Transverse colon (tissue), 4 donors: Measurements from ENCODE around the gene SNX32. TPM values are rescaled to one million over a fixed set of nuclear protein-coding genes. Genes with fewer than 3 reads are reported as not detected.

Experiments used
- DNase-seq: peaks from one replicate; pipeline ENCODE4 v3.0.0-alpha.2; 2019
- H3K27ac ChIP-seq, 4 donors: fragments of 200-600 bp; sonication (generic); 2 replicates each; pipeline ENCODE4 v1.5.1; 2016 to 2018; ENCODE audit warnings: inconsistent platforms in 4 of 4
- H3K27me3 ChIP-seq: fragments of 200-600 bp; sonication (generic); 2 replicates; pipeline ENCODE4 v1.5.1; 2017; ENCODE audit warnings: inconsistent platforms
- H3K36me3 ChIP-seq, 4 donors: fragments of 200-600 bp; sonication (generic); 2 replicates each; pipeline ENCODE4 v1.5.1; 2017 to 2019; ENCODE audit warnings: inconsistent platforms in 4 of 4
- H3K4me1 ChIP-seq, 4 donors: fragments of 200-600 bp; sonication (generic); 2 replicates each; pipeline ENCODE4 v1.5.1; 2017 to 2020; ENCODE audit warnings: inconsistent platforms in 4 of 4
- H3K4me3 ChIP-seq, 4 donors: fragments of 200-600 bp; sonication (generic); 1 replicate in 1 of 4; 2 replicates in 3 of 4; pipeline versions ENCODE4 v1.5.1 to v1.6.1; 2017 to 2019; ENCODE audit warnings: inconsistent platforms in 4 of 4
- H3K9me3 ChIP-seq, 2 donors: fragments of 200-600 bp; sonication (generic); 2 replicates each; pipeline ENCODE4 v1.5.1; 2017 to 2019; ENCODE audit warnings: inconsistent platforms in 2 of 2
- EP300 ChIP-seq: sonication (generic); formaldehyde crosslinking; IDR thresholded peaks from one replicate; pipeline ENCODE4 v1.6.1; 2017; ENCODE audit warnings: antibody characterized with exemption, low read depth
- POLR2A ChIP-seq: fragments of 450-650 bp; IDR thresholded peaks from one replicate; pipeline ENCODE4 v1.6.1; 2016; ENCODE audit warnings: antibody characterized with exemption, mild to moderate bottlenecking, moderate library complexity
- POLR2AphosphoS5 ChIP-seq, 3 donors: sonication (generic); formaldehyde crosslinking; IDR thresholded peaks; one replicate each; pipeline ENCODE4 v1.6.1; 2016; ENCODE audit warnings: antibody characterized with exemption in 3 of 3
- WGBS, 2 donors: methylation state at CpG; one replicate each; pipeline ENCODE4 v1.1.5; 2018; ENCODE audit warnings: low coverage in 1 of 2; 5-methylcytosine and 5-hydroxymethylcytosine counted together
- in situ Hi-C, 4 donors: fragments of 200-750 bp; cut with MboI; loops; one replicate each; pipeline versions ENCODE4 v1.15.0 to v1.15.1; 2017; ENCODE audit warnings: low sequenced_read_pairs in 3 of 4, low pct_ligation_motif_present in 1 of 4, low pct_unique_long_range_greater_than_20kb in 1 of 4
- intact Hi-C: fragments of 100-400 bp; cut with DNase I; formaldehyde crosslinking; loops from one replicate; pipeline ENCODE4 v1.15.1; 2023; ENCODE audit warnings: low total_unique reads
- total RNA-seq, 4 donors: library from RNA; depleted of rRNA; stranded (reverse); fragments of >200 nt; gene quantifications; one replicate each; pipeline ENCODE4 v1.1.0, GENCODE V29; 2016
- TF ChIP-seq, protein P1 (sequence below), 5 experiments: fragments of 200-600 bp in 3 of 5; fragments of 450-650 bp in 2 of 5; sonication (generic) in 3 of 5; IDR thresholded peaks; 1 replicate in 2 of 5; 2 replicates in 3 of 5; pipeline ENCODE4 v1.5.1; 2016 to 2017; ENCODE audit warnings: antibody characterized with exemption in 5 of 5, inconsistent platforms in 3 of 5, mild to moderate bottlenecking in 2 of 5, moderate library complexity in 1 of 5

The SNX32 gene
- total RNA-seq, 4 donors from 2014 or later, result 0.60 to 10.0 (median 1.6) TPM; not detected in 1

DNA sequence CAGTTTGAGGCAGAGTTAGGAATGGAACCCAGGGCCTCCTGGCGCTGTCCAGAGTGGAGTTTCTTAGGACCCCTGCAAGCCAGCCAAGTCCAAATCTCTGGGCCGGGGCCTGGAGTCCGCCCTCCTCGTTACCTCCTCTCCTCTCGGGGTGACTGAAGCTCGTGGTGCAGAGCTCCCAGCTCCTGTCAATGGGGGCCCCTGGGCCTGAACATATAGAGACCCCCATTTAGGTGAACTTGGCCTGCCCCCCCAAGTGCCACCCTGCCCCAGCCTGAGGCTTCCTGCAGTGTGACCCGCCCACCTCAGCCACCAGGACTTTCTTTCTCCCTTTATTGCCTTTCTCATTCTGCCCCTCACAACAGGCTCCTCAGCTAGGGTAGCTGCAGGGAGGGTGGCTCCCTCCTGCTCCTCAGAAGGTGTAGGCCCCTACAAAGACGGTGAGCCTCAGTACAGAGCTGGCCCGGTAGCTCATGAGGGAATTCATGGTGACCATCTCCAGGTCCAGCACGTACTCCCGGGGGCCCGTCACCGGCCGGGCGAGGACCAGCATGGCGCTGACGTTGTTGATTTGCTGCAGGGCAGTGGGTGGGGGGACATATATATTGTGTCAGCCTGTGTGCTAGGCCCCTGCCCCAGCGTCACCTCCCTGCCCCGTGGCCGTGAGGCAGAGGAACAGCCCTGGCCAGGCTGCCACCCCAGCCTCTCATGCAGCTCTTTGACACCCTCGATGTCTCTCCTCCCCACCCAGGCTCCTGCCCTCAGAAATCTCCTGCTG, 32.9 kb downstream of the SNX32 start:
- 80 to 100% methylated on average over 1 to 21 of the region's 21 CpGs for WGBS, 2 donors
- TF ChIP-seq POLR2A, result no peak
- TF ChIP-seq POLR2AphosphoS5 (IDR thresholded peaks at IDR 0.05), result no peak
- TF ChIP-seq EP300, result no peak
- TF ChIP-seq, protein P1, sequence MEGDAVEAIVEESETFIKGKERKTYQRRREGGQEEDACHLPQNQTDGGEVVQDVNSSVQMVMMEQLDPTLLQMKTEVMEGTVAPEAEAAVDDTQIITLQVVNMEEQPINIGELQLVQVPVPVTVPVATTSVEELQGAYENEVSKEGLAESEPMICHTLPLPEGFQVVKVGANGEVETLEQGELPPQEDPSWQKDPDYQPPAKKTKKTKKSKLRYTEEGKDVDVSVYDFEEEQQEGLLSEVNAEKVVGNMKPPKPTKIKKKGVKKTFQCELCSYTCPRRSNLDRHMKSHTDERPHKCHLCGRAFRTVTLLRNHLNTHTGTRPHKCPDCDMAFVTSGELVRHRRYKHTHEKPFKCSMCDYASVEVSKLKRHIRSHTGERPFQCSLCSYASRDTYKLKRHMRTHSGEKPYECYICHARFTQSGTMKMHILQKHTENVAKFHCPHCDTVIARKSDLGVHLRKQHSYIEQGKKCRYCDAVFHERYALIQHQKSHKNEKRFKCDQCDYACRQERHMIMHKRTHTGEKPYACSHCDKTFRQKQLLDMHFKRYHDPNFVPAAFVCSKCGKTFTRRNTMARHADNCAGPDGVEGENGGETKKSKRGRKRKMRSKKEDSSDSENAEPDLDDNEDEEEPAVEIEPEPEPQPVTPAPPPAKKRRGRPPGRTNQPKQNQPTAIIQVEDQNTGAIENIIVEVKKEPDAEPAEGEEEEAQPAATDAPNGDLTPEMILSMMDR (IDR thresholded peaks at IDR 0.05), result no peak
- Histone ChIP-seq H3K27ac (no peak overlapping the region), H3K9me3 (no peaks in the 10 kb centered on the region), H3K4me3 (no peak overlapping the region), H3K27me3 (no peaks in the 10 kb centered on the region), H3K4me1 (peaks cover 7 to 25% (median 20%) of the 10 kb centered on the region in 4 donors), H3K36me3 (peaks cover 0 to 24% (median 10%) of the 10 kb centered on the region in 4 donors)
- intact Hi-C loops (no loop called here), in situ Hi-C loops (no loop called here)
- no peak for DNase-seq

DNA sequence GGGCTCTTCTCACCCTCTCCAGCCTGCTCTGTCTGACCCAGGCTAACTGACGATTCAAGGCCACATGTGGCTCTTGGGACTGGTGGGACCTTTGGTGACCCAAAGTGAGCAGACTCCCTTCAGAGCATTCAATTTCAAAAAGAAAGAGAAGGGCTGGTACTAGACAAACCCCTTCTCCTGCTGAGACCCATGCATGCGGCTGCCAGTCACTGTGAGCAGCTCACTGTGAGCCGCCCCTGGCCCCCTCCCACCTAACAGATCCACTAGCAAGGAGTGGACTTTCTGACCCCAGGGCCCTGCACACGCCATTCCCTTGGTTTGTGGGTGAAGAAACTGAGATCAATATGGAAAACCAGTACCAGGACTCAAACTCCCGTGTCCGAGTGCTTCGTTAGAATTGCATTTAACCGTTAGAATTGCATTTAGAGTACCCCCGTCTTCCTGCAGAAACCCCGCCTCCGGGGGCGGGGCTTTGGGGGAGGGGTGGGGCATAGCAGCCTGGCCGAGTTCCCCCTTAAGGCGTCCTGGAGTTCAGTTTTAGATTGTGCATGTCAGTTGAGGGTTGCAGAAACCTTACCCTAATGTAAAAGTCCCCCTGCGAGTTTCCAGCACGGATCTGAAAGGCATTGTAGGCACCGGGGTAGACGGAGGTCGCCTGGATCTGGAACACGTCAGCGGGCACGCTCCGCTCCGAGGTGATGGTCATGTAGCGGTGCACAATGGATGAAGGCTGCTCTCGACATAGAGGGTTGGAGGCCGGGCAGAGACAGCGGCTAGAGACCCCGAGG, 33.7 kb downstream of the SNX32 start:
- TF ChIP-seq, protein P1 (IDR thresholded peaks at IDR 0.05), result no peak
- TF ChIP-seq EP300, result no peak
- TF ChIP-seq POLR2AphosphoS5 (IDR thresholded peaks at IDR 0.05), result no peak
- TF ChIP-seq POLR2A, result no peak
- Histone ChIP-seq H3K4me1 (peaks cover 3 to 23% (median 15%) of the 10 kb centered on the region in 4 donors), H3K27me3 (no peaks in the 10 kb centered on the region), H3K36me3 (peaks cover 0 to 20% (median 9%) of the 10 kb centered on the region in 4 donors), H3K27ac (no peak overlapping the region), H3K4me3 (no peak overlapping the region), H3K9me3 (no peaks in the 10 kb centered on the region)
- WGBS, 2 donors, result 74 to 91% methylated on average over 11 to 28 of the region's 29 CpGs
- intact Hi-C loops, result no loop called here
- in situ Hi-C loops, result no loop called here
- no peak for DNase-seq

DNA sequence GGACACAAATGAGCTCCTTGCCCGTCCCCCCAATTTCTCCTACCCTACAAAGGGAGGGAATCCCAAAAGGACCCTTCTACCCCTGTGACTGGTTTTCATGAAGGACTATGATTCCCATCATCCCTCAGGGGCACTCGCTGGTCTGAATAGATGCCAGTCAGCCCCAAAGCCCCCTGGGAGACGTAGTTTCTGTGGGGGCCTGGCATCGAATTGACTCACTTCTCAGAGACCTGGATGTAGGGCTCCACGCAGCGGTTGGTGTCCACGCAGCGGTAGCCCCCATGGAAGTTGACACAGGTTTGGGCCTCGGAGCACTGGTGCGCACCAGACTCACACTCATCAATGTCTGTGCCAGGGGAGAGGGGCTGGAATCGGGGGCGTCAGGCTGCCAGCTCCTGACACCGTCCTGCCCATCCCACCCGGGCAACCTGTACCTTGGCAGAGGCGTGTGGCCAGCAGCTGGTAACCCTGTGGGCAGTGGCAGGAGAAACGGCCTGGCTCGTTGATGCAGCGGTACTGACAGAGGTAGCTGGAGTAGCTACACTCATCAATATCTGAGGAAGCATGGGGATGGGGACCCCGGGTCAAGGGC, 34.4 kb downstream of the SNX32 start:
- no peaks in the 10 kb centered on the region for H3K9me3 ChIP-seq
- intact Hi-C loops (no loop called here), in situ Hi-C loops (no loop called here)
- TF ChIP-seq POLR2A, result no peak
- no peak for TF ChIP-seq POLR2AphosphoS5 (IDR thresholded peaks at IDR 0.05)
- TF ChIP-seq EP300, result no peak
- TF ChIP-seq, protein P1 (IDR thresholded peaks at IDR 0.05), result no peak
- WGBS, 2 donors, result 83% methylated on average over 18 of the region's 19 CpGs; no CpG with 5 or more reads in 1 of the 2 donors
- H3K27ac ChIP-seq, result no peak overlapping the region
- no peaks in the 10 kb centered on the region for H3K27me3 ChIP-seq
- peaks cover 8 to 30% (median 15%) of the 10 kb centered on the region in 4 donors for H3K4me1 ChIP-seq
- H3K4me3 ChIP-seq, result no peak overlapping the region
- peaks cover 0 to 20% (median 9%) of the 10 kb centered on the region in 4 donors for H3K36me3 ChIP-seq
- DNase-seq, result no peak

DNA sequence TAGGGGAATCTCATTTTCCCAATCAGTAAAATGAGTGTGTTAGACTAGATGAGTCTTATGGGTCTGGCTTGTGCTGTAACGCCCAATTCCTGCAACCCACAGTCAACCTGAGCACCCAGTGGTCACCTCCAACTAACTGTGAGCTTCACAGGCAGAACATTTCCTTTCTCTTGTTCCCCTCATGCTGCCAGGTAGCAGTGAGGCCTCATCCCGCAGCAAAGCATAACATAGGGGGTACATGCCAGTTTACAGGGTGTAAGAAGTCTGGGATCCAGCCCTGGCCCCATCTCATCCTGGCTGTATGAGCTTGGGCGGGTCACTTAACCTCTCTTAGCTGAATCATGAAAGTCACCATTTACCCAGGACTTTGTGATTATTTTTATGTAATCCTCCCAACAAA, 35.1 kb downstream of the SNX32 start:
- H3K4me1 ChIP-seq, result peaks cover 9 to 34% (median 18%) of the 10 kb centered on the region in 4 donors
- no peaks in the 10 kb centered on the region for H3K9me3 ChIP-seq
- 90 to 92% methylated on average over 2 to 3 of the region's 3 CpGs for WGBS, 2 donors
- TF ChIP-seq POLR2A, result peak; percentile 18
- no peak for TF ChIP-seq EP300
- intact Hi-C loops (no loop called here), in situ Hi-C loops (no loop called here)
- no peak overlapping the region for H3K4me3 ChIP-seq
- DNase-seq, result no peak
- peaks cover 0 to 15% (median 6%) of the 10 kb centered on the region in 4 donors for H3K36me3 ChIP-seq
- no peak overlapping the region for H3K27ac ChIP-seq
- H3K27me3 ChIP-seq, result no peaks in the 10 kb centered on the region
